Upper lobe of left lung (tissue), 4 donors: Measurements from ENCODE around the gene C15orf61.

Experiments used
- CTCF ChIP-seq, 6 experiments: fragments of 450-650 bp in 4 of 6; fragments of 200-600 bp in 2 of 6; sonication (generic) in 2 of 6; IDR thresholded peaks; one replicate each; pipeline ENCODE4 v1.5.1; 2016 to 2019; ENCODE audit warnings: antibody characterized with exemption in 6 of 6
- EP300 ChIP-seq, 4 donors: sonication (generic); formaldehyde crosslinking; IDR thresholded peaks; one replicate each; pipeline ENCODE4 v1.5.1; 2017; ENCODE audit warnings: antibody characterized with exemption in 4 of 4, control low read depth in 2 of 4
- POLR2A ChIP-seq, 4 donors: fragments of 450-650 bp; IDR thresholded peaks; one replicate each; pipeline ENCODE4 v1.5.1; 2016 to 2017; ENCODE audit warnings: antibody characterized with exemption in 4 of 4, mild to moderate bottlenecking in 2 of 4
- POLR2AphosphoS5 ChIP-seq, 2 donors: sonication (generic); formaldehyde crosslinking; IDR thresholded peaks; one replicate each; pipeline ENCODE4 v1.5.1; 2017; ENCODE audit warnings: antibody characterized with exemption in 2 of 2

- TF ChIP-seq POLR2AphosphoS5 (IDR thresholded peaks at IDR 0.05) (no peak), CTCF (IDR thresholded peaks at IDR 0.05) (no peak), POLR2A (IDR thresholded peaks at IDR 0.05) (no peak), EP300 (IDR thresholded peaks at IDR 0.05) (no peak)
Measured at GRCh38 chr15:67521783-67522568, 1.0 kb downstream of the C15orf61 start.
